RWPE1 (cell line): Measurements from ENCODE around the gene YPEL5.
"Not testable (repeated sequence)": the region's sequence is repeated elsewhere in the genome, so short reads cannot be mapped to it uniquely, and the experiment has no call there.

Source experiments
- CTCF ChIA-PET: fragments of 350-600 bp; sonication (Branson Sonifier 250); formaldehyde crosslinking; extraction: SDS; loops from one replicate; lab custom pipeline; 2021; lab: Yijun Ruan, JAX
- POLR2A ChIA-PET: fragments of 400-600 bp; formaldehyde crosslinking; extraction: SDS; loops from one replicate; lab custom pipeline; 2020; ENCODE audit warnings: antibody characterized with exemption; ENCODE audit not compliant: low non-redundant PET; lab: Yijun Ruan, JAX
- DNase-seq: peaks from one replicate; pipeline ENCODE4 v3.0.0; 2012; ENCODE audit warnings: low spot score
- H3K27ac ChIP-seq: fragments of 450-650 bp; 2 replicates; pipeline ENCODE4 v1.5.1; 2017
- CTCF ChIP-seq: fragments of 450-650 bp; conservative IDR thresholded peaks from 2 replicates; pipeline ENCODE4 v1.5.1; 2017; ENCODE audit warnings: low read depth, mild to moderate bottlenecking

Gene YPEL5

GRCh38 chr2:30146337-30147195 is at the start of gene YPEL5:
Gene YPEL5 (plus strand): TSS chr2:30147007. CDS start chr2:30156652, 9,645 bp downstream.
- CTCF ChIA-PET: interaction anchor here (0.6 kb wide), 2 partner anchors 17 to 55 kb away, joined by 3 read pairs; no protein-coding TSS in a partner anchor
- peak; percentile 97 for DNase-seq
- POLR2A ChIA-PET: no interaction called here
- no peak for TF ChIP-seq CTCF
- H3K27ac ChIP-seq: peak within 1 kb of the TSS; percentile 88

GRCh38 chr2:30098266-30099005 is 48.4 kb upstream of the YPEL5 start:
- TF ChIP-seq CTCF: no peak
- no peak for DNase-seq
- H3K27ac ChIP-seq: no peak overlapping the region
- POLR2A ChIA-PET: no interaction called here
- CTCF ChIA-PET: no interaction called here

- CTCF ChIA-PET, POLR2A ChIA-PET, DNase-seq, H3K27ac ChIP-seq: not testable (repeated sequence)
These were observed 47.4 kb upstream of the YPEL5 start for GRCh38 chr2:30099366-30099765.

- POLR2A ChIA-PET, DNase-seq, H3K27ac ChIP-seq: not testable (repeated sequence)
- CTCF ChIA-PET: interaction anchor here (0.6 kb wide), 1 partner anchor 1629 kb away, joined by 3 read pairs; no protein-coding TSS in a partner anchor
These were observed 46.1 kb upstream of the YPEL5 start for GRCh38 chr2:30100691-30101090.

- no peak overlapping the region for H3K27ac ChIP-seq
- no peak for DNase-seq
- CTCF ChIA-PET: no interaction called here
- POLR2A ChIA-PET: no interaction called here
- TF ChIP-seq CTCF: no peak
These were observed 42.5 kb upstream of the YPEL5 start for GRCh38 chr2:30104307-30104706.

GRCh38 chr2:30105556-30105955 is 41.3 kb upstream of the YPEL5 start:
- DNase-seq: no peak
- TF ChIP-seq CTCF: no peak
- H3K27ac ChIP-seq: no peak overlapping the region
- ChIA-PET CTCF (interaction anchor here (0.6 to 0.7 kb wide), 2 partner anchors 538 to 908 kb away, joined by 5 to 6 read pairs; no protein-coding TSS in a partner anchor), POLR2A (no interaction called here)

- no peak for DNase-seq
- H3K27ac ChIP-seq: no peak overlapping the region
- no peak for TF ChIP-seq CTCF
- ChIA-PET CTCF (no interaction called here), POLR2A (interaction anchor here (0.7 kb wide), 1 partner anchor 17 kb away, joined by 16 read pairs; no protein-coding TSS in a partner anchor)
These were observed 40.3 kb upstream of the YPEL5 start for GRCh38 chr2:30106543-30106942.
